ENCODE measurements around the gene MT2A. TPM values are rescaled to one million over a fixed set of nuclear protein-coding genes. Genes with fewer than 3 reads are reported as not detected.
"Not testable (repeated sequence)": the region's sequence is repeated elsewhere in the genome, so short reads cannot be mapped to it uniquely, and the experiment has no call there.

The MT2A gene
- total RNA-seq, 4 donors from 2014 or later: 0.69 to 152 (median 17.4) TPM

DNA sequence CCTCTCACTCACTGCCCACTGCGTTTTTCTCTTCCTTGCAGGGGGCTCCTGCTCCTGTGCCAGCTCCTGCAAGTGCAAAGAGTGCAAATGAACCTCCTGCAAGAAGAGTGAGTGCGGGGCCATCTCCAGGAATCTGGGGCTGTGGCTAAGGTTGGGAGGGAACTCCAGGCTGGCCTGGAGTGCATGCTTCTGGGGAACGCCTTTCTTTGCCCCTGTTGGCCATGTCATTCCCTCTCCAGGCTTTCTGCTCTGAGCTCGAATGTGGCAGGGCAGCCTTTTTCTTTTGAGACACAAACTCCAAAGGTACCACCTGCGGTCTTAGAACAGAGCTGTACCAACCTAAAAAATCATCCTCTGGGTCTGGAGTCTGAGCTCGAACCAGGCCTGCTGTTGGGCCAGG lies 9.8 kb downstream of the MT2A start:
- no peak for TF ChIP-seq POLR2A (IDR thresholded peaks at IDR 0.05)
- TF ChIP-seq, protein P1, sequence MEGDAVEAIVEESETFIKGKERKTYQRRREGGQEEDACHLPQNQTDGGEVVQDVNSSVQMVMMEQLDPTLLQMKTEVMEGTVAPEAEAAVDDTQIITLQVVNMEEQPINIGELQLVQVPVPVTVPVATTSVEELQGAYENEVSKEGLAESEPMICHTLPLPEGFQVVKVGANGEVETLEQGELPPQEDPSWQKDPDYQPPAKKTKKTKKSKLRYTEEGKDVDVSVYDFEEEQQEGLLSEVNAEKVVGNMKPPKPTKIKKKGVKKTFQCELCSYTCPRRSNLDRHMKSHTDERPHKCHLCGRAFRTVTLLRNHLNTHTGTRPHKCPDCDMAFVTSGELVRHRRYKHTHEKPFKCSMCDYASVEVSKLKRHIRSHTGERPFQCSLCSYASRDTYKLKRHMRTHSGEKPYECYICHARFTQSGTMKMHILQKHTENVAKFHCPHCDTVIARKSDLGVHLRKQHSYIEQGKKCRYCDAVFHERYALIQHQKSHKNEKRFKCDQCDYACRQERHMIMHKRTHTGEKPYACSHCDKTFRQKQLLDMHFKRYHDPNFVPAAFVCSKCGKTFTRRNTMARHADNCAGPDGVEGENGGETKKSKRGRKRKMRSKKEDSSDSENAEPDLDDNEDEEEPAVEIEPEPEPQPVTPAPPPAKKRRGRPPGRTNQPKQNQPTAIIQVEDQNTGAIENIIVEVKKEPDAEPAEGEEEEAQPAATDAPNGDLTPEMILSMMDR (IDR thresholded peaks at IDR 0.05): no peak
- peaks cover 0 to 6% of the 10 kb centered on the region in 2 donors for H3K4me1 ChIP-seq
- no peaks in the 10 kb centered on the region for H3K27me3 ChIP-seq
- intact Hi-C loops (cut with DNase I; ENCODE audit: low total_unique reads): no loop called here
- no peaks in the 10 kb centered on the region for H3K9me3 ChIP-seq
- DNase-seq: no peak
- no peak overlapping the region for H3K4me3 ChIP-seq
- no peak overlapping the region for H3K27ac ChIP-seq
- H3K36me3 ChIP-seq: no peaks in the 10 kb centered on the region

DNA sequence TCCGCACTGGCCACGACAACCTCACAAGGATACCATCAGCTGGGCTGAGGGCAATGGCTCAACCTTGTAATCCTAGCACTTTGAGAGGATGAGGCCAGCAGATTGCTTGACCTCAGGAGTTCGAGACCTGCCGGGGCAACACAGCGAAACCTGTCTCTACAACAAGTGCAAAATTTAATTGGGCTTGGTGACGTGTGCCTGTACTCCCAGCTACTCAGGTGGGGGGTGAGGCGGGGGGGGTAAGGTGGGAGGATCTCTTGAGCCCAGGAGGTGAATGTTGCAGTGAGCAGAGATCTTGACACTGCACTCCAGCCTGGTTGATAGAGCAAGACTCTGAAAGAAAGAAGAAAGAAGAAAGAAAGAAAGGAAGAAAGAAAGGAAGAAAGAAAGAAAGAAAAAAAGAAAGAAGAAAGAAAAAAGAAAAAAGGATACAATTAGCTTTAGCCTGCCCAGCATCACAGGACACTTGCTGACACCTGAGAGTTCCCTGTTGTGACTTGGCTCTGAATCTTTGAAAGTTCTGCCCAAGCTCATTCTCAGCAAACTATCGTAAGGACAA lies 12.0 kb downstream of the MT2A start:
- Histone ChIP-seq H3K27me3 (no peaks in the 10 kb centered on the region), H3K4me1 (peaks cover 0 to 6% of the 10 kb centered on the region in 2 donors), H3K4me3 (no peak overlapping the region), H3K36me3 (no peaks in the 10 kb centered on the region), H3K27ac (no peak overlapping the region), H3K9me3 (no peaks in the 10 kb centered on the region)
- intact Hi-C loops (cut with DNase I; ENCODE audit: low total_unique reads): no loop called here
- DNase-seq: no peak
- TF ChIP-seq POLR2A (IDR thresholded peaks at IDR 0.05): no peak
- TF ChIP-seq, protein P1 (IDR thresholded peaks at IDR 0.05): no peak

DNA sequence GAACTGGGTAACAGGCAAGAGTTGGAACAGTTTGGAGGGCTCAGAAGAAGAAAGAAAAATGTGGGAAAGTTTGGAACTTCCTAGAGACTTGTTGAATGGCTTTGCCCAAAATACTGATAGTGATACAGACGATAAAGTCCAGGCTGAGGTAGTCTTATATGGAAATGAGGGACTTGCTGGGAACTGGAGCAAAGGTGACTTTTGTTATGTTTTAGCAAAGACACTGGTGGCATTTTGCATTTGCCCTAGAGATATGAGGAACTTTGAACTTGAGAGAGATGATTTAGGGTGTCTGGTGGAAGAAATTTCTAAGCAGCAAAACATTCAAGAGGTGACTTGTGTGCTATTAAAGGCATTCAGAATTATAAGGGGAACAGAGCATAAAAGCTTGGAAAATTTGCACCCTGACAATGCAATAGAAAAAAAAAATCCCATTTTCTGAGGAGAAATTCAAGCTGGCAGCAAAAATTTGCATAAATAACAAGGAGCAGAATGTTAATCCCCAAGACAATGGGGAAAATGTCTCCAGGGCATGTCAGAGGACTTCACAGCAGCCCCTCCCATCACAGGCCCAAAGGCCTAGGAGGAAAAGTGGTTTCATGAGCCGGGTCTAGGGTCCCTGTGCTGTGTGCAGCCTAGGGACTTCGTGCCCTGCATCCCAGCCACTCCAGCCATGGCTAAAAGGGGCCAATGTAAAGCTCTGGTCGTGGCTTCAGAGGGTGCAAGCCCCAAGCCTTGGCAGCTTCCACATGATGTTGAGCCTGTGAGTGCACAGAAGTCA lies 13.5 kb downstream of the MT2A start:
- H3K4me1 ChIP-seq; DNase-seq; H3K9me3 ChIP-seq; H3K36me3 ChIP-seq; H3K27ac ChIP-seq; intact Hi-C loops (cut with DNase I; ENCODE audit: low total_unique reads); H3K4me3 ChIP-seq; H3K27me3 ChIP-seq: not testable (repeated sequence)

DNA sequence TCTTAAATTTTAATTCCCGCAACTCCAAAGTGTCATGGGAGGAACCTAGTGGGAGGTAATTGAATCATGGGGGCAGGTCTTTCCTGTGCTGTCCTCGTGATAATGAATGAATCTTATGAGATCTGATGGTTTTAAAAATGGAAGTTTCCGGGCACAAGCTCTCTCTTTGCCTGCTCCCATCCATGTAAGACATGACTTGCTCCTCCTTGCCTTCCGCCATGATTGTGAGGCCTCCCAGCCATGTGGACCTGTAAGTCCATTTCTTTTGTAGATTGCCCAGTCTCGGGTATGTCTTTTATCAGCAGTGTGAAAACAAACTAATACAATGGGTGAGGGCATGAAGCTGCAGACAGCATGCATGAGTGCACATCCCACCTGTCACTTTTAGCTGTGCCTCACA lies 14.8 kb downstream of the MT2A start:
- H3K27ac ChIP-seq; H3K4me3 ChIP-seq; H3K9me3 ChIP-seq; H3K4me1 ChIP-seq; DNase-seq; H3K27me3 ChIP-seq; intact Hi-C loops (cut with DNase I; ENCODE audit: low total_unique reads); H3K36me3 ChIP-seq: not testable (repeated sequence)

DNA sequence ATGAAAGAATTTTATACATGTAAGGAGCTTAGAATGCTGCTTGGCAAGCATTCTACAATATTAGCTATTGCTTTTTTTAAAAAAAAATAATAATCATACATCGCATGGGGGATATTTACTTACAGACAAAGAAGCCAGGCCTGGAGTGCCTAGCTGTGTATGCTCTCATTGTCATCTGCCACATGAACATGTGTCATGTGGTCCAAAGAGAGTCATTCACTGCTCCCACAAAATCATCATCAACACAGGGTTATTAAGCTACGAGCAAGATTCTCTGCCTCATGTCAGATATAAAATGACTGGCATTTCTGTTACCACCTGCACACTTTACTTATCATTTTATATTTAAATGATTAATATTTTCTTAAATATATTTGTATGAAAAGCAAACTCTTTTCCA lies 15.3 kb downstream of the MT2A start:
- Histone ChIP-seq H3K4me3 (no peak overlapping the region), H3K9me3 (no peaks in the 10 kb centered on the region), H3K27ac (no peak overlapping the region), H3K4me1 (peaks cover 0 to 3% of the 10 kb centered on the region in 2 donors), H3K27me3 (no peaks in the 10 kb centered on the region), H3K36me3 (no peaks in the 10 kb centered on the region)
- DNase-seq: no peak
- TF ChIP-seq, protein P1 (IDR thresholded peaks at IDR 0.05): no peak
- intact Hi-C loops (cut with DNase I; ENCODE audit: low total_unique reads): no loop called here

DNA sequence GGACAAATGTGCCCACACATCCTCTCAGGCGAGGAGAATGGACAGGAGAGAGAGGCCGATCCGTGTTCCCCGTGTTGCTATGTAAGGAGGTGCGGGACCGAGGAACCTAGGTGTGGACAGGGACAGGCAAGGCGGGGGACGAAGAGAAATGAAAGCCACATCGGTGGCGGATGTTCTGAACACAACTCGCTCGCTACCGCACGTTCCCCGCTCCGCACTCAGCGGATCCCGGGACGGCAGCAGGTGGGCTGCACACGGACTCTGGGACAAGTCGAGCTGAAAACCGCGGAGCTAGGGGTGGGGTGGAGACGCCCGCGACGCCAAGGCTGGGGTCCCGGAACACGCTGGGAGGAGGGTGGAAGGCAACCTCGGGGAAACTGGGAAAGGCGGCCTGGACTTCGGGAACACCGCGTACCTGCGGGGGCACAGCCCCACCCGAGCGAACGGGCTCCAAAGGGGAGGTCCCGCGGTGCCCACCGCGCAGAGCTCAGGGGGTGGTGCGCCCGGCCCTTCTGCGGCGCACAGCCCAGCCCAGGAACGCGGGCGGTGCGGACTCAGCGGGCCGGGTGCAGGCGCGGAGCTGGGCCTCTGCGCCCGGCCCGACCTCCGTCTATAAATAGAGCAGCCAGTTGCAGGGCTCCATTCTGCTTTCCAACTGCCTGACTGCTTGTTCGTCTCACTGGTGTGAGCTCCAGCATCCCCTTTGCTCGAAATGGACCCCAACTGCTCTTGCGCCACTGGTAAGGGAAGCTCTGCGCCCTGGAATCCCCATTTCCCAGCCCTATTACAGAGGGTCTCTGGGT lies 17.0 kb downstream of the MT2A start, which contains the start of gene MT1E:
Gene MT1E (plus strand): TSS at position 642 of the 803 bp plus-strand sequence. CDS start 71 bp downstream, at position 713.
- intact Hi-C loops (cut with DNase I; ENCODE audit: low total_unique reads): no loop called here

More for the DNA sequence above, 17.0 kb downstream of the MT2A start, which contains the start of gene MT1E:
- peak; percentile 35 to 66 for TF ChIP-seq POLR2A (IDR thresholded peaks at IDR 0.05)
- TF ChIP-seq, protein P1 (IDR thresholded peaks at IDR 0.05): no peak
- Histone ChIP-seq H3K27me3 (no peaks in the 10 kb centered on the region), H3K27ac (peak within 1 kb of the TSS; percentile 85 to 88), H3K4me3 (peak within 1 kb of the TSS; percentile 46 to 54), H3K36me3 (no peaks in the 10 kb centered on the region), H3K4me1 (peaks cover 0 to 3% of the 10 kb centered on the region in 2 donors), H3K9me3 (no peaks in the 10 kb centered on the region)
- peak; percentile 63 to 75 for DNase-seq
